A549 (cell line): ENCODE data around the gene TAGLN3.

Source experiments
- CEBPB ChIP-seq, 2 experiments: fragments of >200 bp in 1 of 2; sonication (Bioruptor Twin) in 1 of 2; formaldehyde crosslinking in 1 of 2; IDR thresholded peaks; 2 replicates each; pipeline ENCODE4 v1.6.1; 2012 to 2016
- CHD2 ChIP-seq: fragments of 150-350 bp; IDR thresholded peaks from 2 replicates; pipeline ENCODE4 v1.6.1; 2014; ENCODE audit warnings: low read length; ENCODE audit not compliant: partially characterized antibody
- CTCF ChIP-seq: fragments of >200 bp; sonication (Bioruptor Twin); formaldehyde crosslinking; IDR thresholded peaks from 3 replicates; pipeline ENCODE4 v1.5.1; 2016
- EP300 ChIP-seq, 2 experiments: fragments of >200 bp; sonication (Bioruptor Twin); formaldehyde crosslinking; IDR thresholded peaks; 2 replicates in 1 of 2; 3 replicates in 1 of 2; pipeline ENCODE4 v1.6.1; 2016 to 2017
- ESRRA ChIP-seq: fragments of 150-350 bp; IDR thresholded peaks from 2 replicates; pipeline ENCODE4 v1.6.1; 2014; ENCODE audit warnings: mild to moderate bottlenecking, low read length, borderline replicate concordance
- HDAC2 ChIP-seq: fragments of 200-600 bp; sonication (generic); IDR thresholded peaks from 2 replicates; pipeline ENCODE4 v1.6.1; 2016
- MAX ChIP-seq: IDR thresholded peaks from 2 replicates; pipeline ENCODE4 v1.6.1; 2012
- POLR2A ChIP-seq: IDR thresholded peaks from 2 replicates; pipeline ENCODE4 v1.6.1; 2012; ENCODE audit warnings: mild to moderate bottlenecking, low read length
- RCOR1 ChIP-seq: fragments of 150-350 bp; IDR thresholded peaks from 2 replicates; pipeline ENCODE4 v1.6.1; 2014; ENCODE audit warnings: antibody characterized with exemption, low read length, low read depth
- RFX5 ChIP-seq: fragments of 450-650 bp; IDR thresholded peaks from 2 replicates; pipeline ENCODE4 v1.7.1; 2014; ENCODE audit warnings: antibody characterized with exemption, mild to moderate bottlenecking, moderate library complexity
- SMC3 ChIP-seq: fragments of >200 bp; sonication (Bioruptor Twin); formaldehyde crosslinking; IDR thresholded peaks from 3 replicates; pipeline ENCODE4 v1.6.1; 2018; ENCODE audit warnings: inconsistent platforms
- SREBF2 ChIP-seq: fragments of 450-650 bp; IDR thresholded peaks from 2 replicates; pipeline ENCODE4 v1.6.1; 2014; ENCODE audit warnings: mild to moderate bottlenecking, moderate library complexity
- USF2 ChIP-seq: fragments of 450-650 bp; IDR thresholded peaks from 2 replicates; pipeline ENCODE4 v1.6.1; 2014; ENCODE audit warnings: antibody characterized with exemption
- ZC3H11A ChIP-seq: fragments of 450-650 bp; IDR thresholded peaks from 2 replicates; pipeline ENCODE4 v1.6.1; 2014; ENCODE audit warnings: antibody characterized with exemption, mild to moderate bottlenecking

- TF ChIP-seq CTCF = no peak
- TF ChIP-seq MAX = no peak
- TF ChIP-seq SREBF2 = no peak
- TF ChIP-seq CEBPB (IDR thresholded peaks at IDR 0.05) = no peak
- TF ChIP-seq RCOR1 = no peak
- no peak for TF ChIP-seq USF2
- no peak for TF ChIP-seq RFX5
- no peak for TF ChIP-seq SMC3
- TF ChIP-seq ESRRA = no peak
- no peak for TF ChIP-seq POLR2A
- no peak for TF ChIP-seq CHD2
- TF ChIP-seq ZC3H11A = no peak
- no peak for TF ChIP-seq EP300 (IDR thresholded peaks at IDR 0.05)
- TF ChIP-seq HDAC2 = no peak
These were observed 57.8 kb downstream of the TAGLN3 start for GRCh38 chr3:112056451-112056929.
